GM18517 (cell line): ENCODE results near the gene NME9.
"Not testable (repeated sequence)": the region's sequence is repeated elsewhere in the genome, so short reads cannot be mapped to it uniquely, and the experiment has no call there.

Source experiments
- ATAC-seq: cut with Tn5 transposase; IDR thresholded peaks from one replicate; pipeline ENCODE4 v1.9.1; 2021; ENCODE audit warnings: mild to moderate bottlenecking, moderate library complexity; ENCODE audit not compliant: unreplicated experiment

NME9 gene

GRCh38 chr3:138329127-138329983 lies at the start of gene NME9:
Gene NME9, minus strand, starts transcription at chr3:138329851. Its CDS starts 516 bp downstream, at chr3:138329335.
- ATAC-seq: peak; percentile 68

- ATAC-seq: no peak
Observed at GRCh38 chr3:138378990-138379389, 49.3 kb upstream of the NME9 start.

GRCh38 chr3:138378331-138378730 lies 48.7 kb upstream of the NME9 start:
- ATAC-seq: no peak

- ATAC-seq: no peak
Observed at GRCh38 chr3:138377804-138378203, 48.2 kb upstream of the NME9 start.

GRCh38 chr3:138377212-138377611 lies 47.6 kb upstream of the NME9 start:
- not testable (repeated sequence) for ATAC-seq

GRCh38 chr3:138376663-138377062 lies 47.0 kb upstream of the NME9 start:
- ATAC-seq: no peak

- no peak for ATAC-seq
Observed at GRCh38 chr3:138375447-138375846, 45.8 kb upstream of the NME9 start.

- no peak for ATAC-seq
Observed at GRCh38 chr3:138374573-138375134, 45.0 kb upstream of the NME9 start.

- no peak for ATAC-seq
Observed at GRCh38 chr3:138373736-138374094, 44.1 kb upstream of the NME9 start.

- ATAC-seq: no peak
Observed at GRCh38 chr3:138373087-138373735, 43.6 kb upstream of the NME9 start.

- peak; percentile 99 for ATAC-seq
Observed at GRCh38 chr3:138371070-138371965, 41.7 kb upstream of the NME9 start.

GRCh38 chr3:138370321-138370720 lies 40.7 kb upstream of the NME9 start:
- no peak for ATAC-seq

- ATAC-seq: no peak
Observed at GRCh38 chr3:138369151-138369900, 39.7 kb upstream of the NME9 start.

- ATAC-seq: no peak
Observed at GRCh38 chr3:138367911-138368310, 38.3 kb upstream of the NME9 start.

GRCh38 chr3:138367326-138367850 lies 37.7 kb upstream of the NME9 start:
- no peak for ATAC-seq

- no peak for ATAC-seq
Observed at GRCh38 chr3:138366006-138366759, 36.5 kb upstream of the NME9 start.

- ATAC-seq: no peak
Observed at GRCh38 chr3:138365253-138365555, 35.6 kb upstream of the NME9 start.

GRCh38 chr3:138364356-138365252 lies 35.0 kb upstream of the NME9 start:
- no peak for ATAC-seq
